WTC11 (cell line): ENCODE measurements around the gene NELL1.

ENCODE experiments used
- AFF4 ChIP-seq: sonication (generic); formaldehyde crosslinking; IDR thresholded peaks from 2 replicates; pipeline ENCODE4 v1.8.1; 2023; ENCODE audit warnings: mild to moderate bottlenecking, missing genetic modification reagents, borderline replicate concordance
- FOXK1 ChIP-seq: sonication (generic); formaldehyde crosslinking; IDR thresholded peaks from 2 replicates; pipeline ENCODE4 v1.8.0; 2022; ENCODE audit warnings: mild to moderate bottlenecking, moderate library complexity, missing genetic modification reagents
- FOXP1 ChIP-seq: sonication (generic); formaldehyde crosslinking; IDR thresholded peaks from 2 replicates; pipeline ENCODE4 v1.8.0; 2022; ENCODE audit warnings: missing genetic modification reagents, mild to moderate bottlenecking, moderate library complexity, borderline replicate concordance
- IRF1 ChIP-seq: sonication (generic); formaldehyde crosslinking; IDR thresholded peaks from 2 replicates; pipeline ENCODE4 v1.8.0; 2023; ENCODE audit warnings: missing genetic modification reagents
- IRF2 ChIP-seq: sonication (generic); formaldehyde crosslinking; IDR thresholded peaks from 2 replicates; pipeline ENCODE4 v1.8.0; 2022; ENCODE audit warnings: low read depth, missing genetic modification reagents, borderline replicate concordance
- JUN ChIP-seq: sonication (generic); formaldehyde crosslinking; IDR thresholded peaks from 2 replicates; pipeline ENCODE4 v1.8.0; 2023; ENCODE audit warnings: mild to moderate bottlenecking, missing genetic modification reagents
- NFYB ChIP-seq: sonication (generic); formaldehyde crosslinking; conservative IDR thresholded peaks from 2 replicates; pipeline ENCODE4 v1.8.0; 2022; ENCODE audit warnings: low read depth, missing genetic modification reagents
- PRDM15 ChIP-seq: sonication (generic); formaldehyde crosslinking; IDR thresholded peaks from 2 replicates; pipeline ENCODE4 v1.8.0; 2022; ENCODE audit warnings: missing genetic modification reagents
- ZBTB21 ChIP-seq: sonication (generic); formaldehyde crosslinking; IDR thresholded peaks from 2 replicates; pipeline ENCODE4 v1.8.1; 2023; ENCODE audit warnings: mild to moderate bottlenecking, missing genetic modification reagents, borderline replicate concordance
- ZNF121 ChIP-seq: sonication (generic); formaldehyde crosslinking; IDR thresholded peaks from 2 replicates; pipeline ENCODE4 v1.8.0; 2023; ENCODE audit warnings: missing genetic modification reagents
- ZNF396 ChIP-seq: fragments of 250-450 bp; sonication (Bioruptor Pico); IDR thresholded peaks from 2 replicates; pipeline ENCODE4 v1.8.0; 2021; ENCODE audit warnings: mild to moderate bottlenecking, moderate library complexity, borderline replicate concordance
- TF ChIP-seq, protein P1 (sequence below): fragments of 200-600 bp; IDR thresholded peaks from 2 replicates; pipeline ENCODE4 v1.8.0; 2022; ENCODE audit warnings: antibody characterized with exemption
- TF ChIP-seq, protein P2 (sequence below): sonication (generic); formaldehyde crosslinking; IDR thresholded peaks from 2 replicates; pipeline ENCODE4 v1.8.1; 2023; ENCODE audit warnings: mild to moderate bottlenecking, missing genetic modification reagents, moderate library complexity

GRCh38 chr11:21546703-21547102 lies 877.3 kb downstream of the NELL1 start:
- TF ChIP-seq, protein P1, sequence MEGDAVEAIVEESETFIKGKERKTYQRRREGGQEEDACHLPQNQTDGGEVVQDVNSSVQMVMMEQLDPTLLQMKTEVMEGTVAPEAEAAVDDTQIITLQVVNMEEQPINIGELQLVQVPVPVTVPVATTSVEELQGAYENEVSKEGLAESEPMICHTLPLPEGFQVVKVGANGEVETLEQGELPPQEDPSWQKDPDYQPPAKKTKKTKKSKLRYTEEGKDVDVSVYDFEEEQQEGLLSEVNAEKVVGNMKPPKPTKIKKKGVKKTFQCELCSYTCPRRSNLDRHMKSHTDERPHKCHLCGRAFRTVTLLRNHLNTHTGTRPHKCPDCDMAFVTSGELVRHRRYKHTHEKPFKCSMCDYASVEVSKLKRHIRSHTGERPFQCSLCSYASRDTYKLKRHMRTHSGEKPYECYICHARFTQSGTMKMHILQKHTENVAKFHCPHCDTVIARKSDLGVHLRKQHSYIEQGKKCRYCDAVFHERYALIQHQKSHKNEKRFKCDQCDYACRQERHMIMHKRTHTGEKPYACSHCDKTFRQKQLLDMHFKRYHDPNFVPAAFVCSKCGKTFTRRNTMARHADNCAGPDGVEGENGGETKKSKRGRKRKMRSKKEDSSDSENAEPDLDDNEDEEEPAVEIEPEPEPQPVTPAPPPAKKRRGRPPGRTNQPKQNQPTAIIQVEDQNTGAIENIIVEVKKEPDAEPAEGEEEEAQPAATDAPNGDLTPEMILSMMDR: no peak
- TF ChIP-seq PRDM15 (no peak), FOXP1 (no peak), NFYB (CRISPR knock-in tag) (no peak), ZNF396 (CRISPR knock-in tag) (no peak), IRF2 (CRISPR knock-in tag) (no peak), ZNF121 (no peak), IRF1 (no peak), JUN (no peak), ZBTB21 (no peak), FOXK1 (no peak), AFF4 (CRISPR knock-in tag) (no peak)
- TF ChIP-seq, protein P2, sequence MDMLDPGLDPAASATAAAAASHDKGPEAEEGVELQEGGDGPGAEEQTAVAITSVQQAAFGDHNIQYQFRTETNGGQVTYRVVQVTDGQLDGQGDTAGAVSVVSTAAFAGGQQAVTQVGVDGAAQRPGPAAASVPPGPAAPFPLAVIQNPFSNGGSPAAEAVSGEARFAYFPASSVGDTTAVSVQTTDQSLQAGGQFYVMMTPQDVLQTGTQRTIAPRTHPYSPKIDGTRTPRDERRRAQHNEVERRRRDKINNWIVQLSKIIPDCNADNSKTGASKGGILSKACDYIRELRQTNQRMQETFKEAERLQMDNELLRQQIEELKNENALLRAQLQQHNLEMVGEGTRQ (CRISPR knock-in tag): no peak
